ENCODE measurements around the gene TMEM69.

DNA sequence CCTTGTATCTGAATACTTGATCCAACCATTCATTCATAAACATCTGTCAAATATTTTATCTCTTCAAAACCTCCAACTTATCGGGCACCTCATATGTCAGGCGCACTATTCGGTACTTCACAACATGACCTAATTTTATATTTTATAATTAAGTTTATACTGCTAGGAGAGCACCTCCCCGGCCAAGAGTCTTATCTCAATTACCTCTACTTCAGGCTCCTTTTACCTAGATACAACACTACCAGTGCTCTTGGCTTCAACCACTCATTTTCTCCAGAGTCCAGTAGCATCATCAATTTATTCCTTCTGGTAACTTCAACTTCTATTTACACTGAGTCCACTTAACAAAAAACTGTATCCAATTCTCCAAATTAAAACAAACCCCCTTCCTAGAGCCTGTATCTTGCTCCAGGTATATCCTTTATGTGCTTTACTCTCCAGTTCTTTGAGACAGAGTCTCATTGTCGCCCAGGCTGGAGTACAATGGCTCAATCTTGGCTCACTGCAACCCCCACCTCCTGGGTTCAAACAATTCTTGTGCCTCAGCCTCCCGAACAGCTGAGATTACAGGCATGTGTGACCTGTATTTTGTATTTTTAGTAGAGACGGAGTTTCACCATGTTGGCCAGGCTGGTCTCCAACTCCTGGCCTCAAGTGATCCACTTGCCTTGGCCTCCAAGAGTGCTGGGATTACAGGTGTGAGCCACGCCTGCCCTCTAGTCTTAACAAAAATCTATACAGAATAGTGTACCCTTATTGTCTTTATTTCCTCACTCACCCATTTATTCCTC lies 20.5 kb upstream of the TMEM69 start:
- TF ChIP-seq TAF1 (IDR thresholded peaks at IDR 0.05; ENCODE audit: low read depth, low read length) (no peak), POLR2A (IDR thresholded peaks at IDR 0.05; ENCODE audit: low read depth, low read length) (no peak), POLR2AphosphoS5 (IDR thresholded peaks at IDR 0.05; ENCODE audit: low read depth, low read length) (no peak), PAX5 (IDR thresholded peaks at IDR 0.05; ENCODE audit: insufficient read depth, low read length, severe bottlenecking) (no peak), SPI1 (IDR thresholded peaks at IDR 0.05; ENCODE audit: low read depth, low read length) (no peak)

All from GM12891 (cell line).